Brain microvascular endothelial cell (primary cell): Measurements from ENCODE around the gene OR10H5.

Source experiments
- DNase-seq: peaks from one replicate; pipeline ENCODE4 v3.0.0-alpha.2; 2020
- H3K27ac ChIP-seq: fragments of 250-450 bp; sonication (Bioruptor Pico); 2 replicates; pipeline ENCODE4 v1.5.1; 2020; ENCODE audit warnings: mild to moderate bottlenecking, moderate library complexity
- H3K27me3 ChIP-seq: fragments of 250-450 bp; sonication (Bioruptor Pico); replicated peaks from 2 replicates; pipeline ENCODE4 v1.5.1; 2020; ENCODE audit warnings: mild to moderate bottlenecking
- H3K36me3 ChIP-seq: fragments of 250-450 bp; sonication (Bioruptor Pico); replicated peaks from 2 replicates; pipeline ENCODE4 v1.5.1; 2020; ENCODE audit warnings: mild to moderate bottlenecking
- H3K4me3 ChIP-seq: 2 replicates; pipeline ENCODE4 v1.5.1; 2011; ENCODE audit warnings: low read depth, mild to moderate bottlenecking, control low read depth, low read length, moderate library complexity
- CTCF ChIP-seq: IDR thresholded peaks from 2 replicates; pipeline ENCODE4 v1.5.1; 2011; ENCODE audit warnings: low read depth, mild to moderate bottlenecking, moderate library complexity, low read length, control low read depth, inconsistent platforms; ENCODE audit errors: missing control alignments
- in situ Hi-C: cut with HindIII; loops from 2 replicates; pipeline ENCODE4 v1.10.0; 2017; ENCODE audit warnings: low sequenced_read_pairs, low pct_ligation_motif_present

OR10H5 gene

GRCh38 chr19:15787611-15788155 is at the start of gene OR10H5:
TSS of gene OR10H5 (plus strand) at chr19:15787661. CDS start at chr19:15794049, 6,388 bp downstream.
- H3K36me3 ChIP-seq, result no peaks in the 10 kb centered on the region
- no peak for DNase-seq
- in situ Hi-C loops, result no loop called here
- TF ChIP-seq CTCF, result no peak
- H3K27me3 ChIP-seq, result no peaks in the 10 kb centered on the region
- no peak within 1 kb of the TSS for H3K4me3 ChIP-seq
- no peak within 1 kb of the TSS for H3K27ac ChIP-seq

- no peaks in the 10 kb centered on the region for H3K36me3 ChIP-seq
- H3K27me3 ChIP-seq, result no peaks in the 10 kb centered on the region
- DNase-seq, result no peak
- H3K4me3 ChIP-seq, result no peak within 1 kb of the TSS
- in situ Hi-C loops, result no loop called here
- TF ChIP-seq CTCF, result no peak
- H3K27ac ChIP-seq, result no peak within 1 kb of the TSS
These were observed 49.7 kb upstream of the OR10H5 start, which contains the start of gene OR10H3 for GRCh38 chr19:15737722-15738121. TSS of gene OR10H3 (plus strand) at chr19:15737985. CDS start at chr19:15741393, 3,408 bp downstream.

GRCh38 chr19:15740785-15741184 is 46.7 kb upstream of the OR10H5 start:
- Histone ChIP-seq H3K27me3 (no peaks in the 10 kb centered on the region), H3K4me3 (no peak overlapping the region), H3K36me3 (no peaks in the 10 kb centered on the region), H3K27ac (no peak overlapping the region)
- in situ Hi-C loops, result no loop called here
- no peak for TF ChIP-seq CTCF
- no peak for DNase-seq

- Histone ChIP-seq H3K4me3 (no peak overlapping the region), H3K27ac (no peak overlapping the region), H3K27me3 (no peaks in the 10 kb centered on the region), H3K36me3 (no peaks in the 10 kb centered on the region)
- DNase-seq, result no peak
- no peak for TF ChIP-seq CTCF
- in situ Hi-C loops, result no loop called here
These were observed 39.2 kb upstream of the OR10H5 start for GRCh38 chr19:15748239-15748638.

- no peak for DNase-seq
- in situ Hi-C loops, result no loop called here
- no peak overlapping the region for H3K4me3 ChIP-seq
- no peaks in the 10 kb centered on the region for H3K27me3 ChIP-seq
- TF ChIP-seq CTCF, result no peak
- H3K27ac ChIP-seq, result no peak overlapping the region
- no peaks in the 10 kb centered on the region for H3K36me3 ChIP-seq
These were observed 29.1 kb upstream of the OR10H5 start for GRCh38 chr19:15758379-15758778.

GRCh38 chr19:15759962-15760565 is 27.4 kb upstream of the OR10H5 start:
- H3K27me3 ChIP-seq, result no peaks in the 10 kb centered on the region
- no peaks in the 10 kb centered on the region for H3K36me3 ChIP-seq
- no peak for TF ChIP-seq CTCF
- in situ Hi-C loops, result no loop called here
- H3K27ac ChIP-seq, result no peak overlapping the region
- no peak for DNase-seq
- no peak overlapping the region for H3K4me3 ChIP-seq
